NCI-H82 (cell line): ENCODE results near the gene IARS2.
"Not testable (repeated sequence)": the region's sequence is repeated elsewhere in the genome, so short reads cannot be mapped to it uniquely, and the experiment has no call there.

Experiments used
- DNase-seq: peaks from one replicate; lab custom pipeline; 2025; lab: John Stamatoyannopoulos, UW

Gene IARS2

GRCh38 chr1:220094016-220094911 lies at the start of gene IARS2:
Gene IARS2, plus strand, starts transcription at chr1:220094132. Its CDS starts 85 bp downstream, at chr1:220094217.
- peak; percentile 95 for DNase-seq

DNA sequence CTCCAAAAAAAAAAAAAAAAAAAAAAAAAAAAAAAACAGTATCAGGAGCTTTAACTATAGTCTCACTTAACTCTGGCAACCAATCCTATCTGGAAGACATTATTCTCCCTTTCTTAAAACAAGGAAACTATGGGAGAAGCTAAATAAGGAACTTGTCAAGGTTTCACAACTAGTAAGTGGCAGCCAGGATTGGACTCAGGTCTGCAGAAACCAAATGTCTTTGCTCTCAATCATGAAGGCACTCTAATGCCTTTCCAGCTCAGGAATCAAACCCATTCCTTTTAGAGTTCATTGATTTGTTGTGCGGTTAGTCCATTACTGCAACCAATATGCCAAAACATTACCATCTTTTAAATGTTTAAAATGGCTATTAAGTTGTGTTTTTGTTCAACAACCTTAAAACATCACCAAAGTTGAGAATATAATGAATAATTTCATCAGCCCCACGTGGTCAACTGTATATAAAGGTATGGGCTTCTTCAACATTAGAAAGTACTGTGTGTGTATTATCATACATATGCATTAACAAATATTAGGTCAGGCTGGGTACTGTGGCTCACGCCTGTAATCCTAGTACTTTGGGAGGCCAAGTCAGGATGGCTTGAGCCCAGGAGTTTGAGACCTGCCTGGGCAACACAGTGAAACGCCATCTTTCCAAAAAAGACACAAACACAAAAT lies 49.1 kb upstream of the IARS2 start:
- DNase-seq, result no peak

GRCh38 chr1:220045356-220046051 lies 48.4 kb upstream of the IARS2 start:
- DNase-seq, result peak; percentile 51

GRCh38 chr1:220046052-220046930 lies 47.6 kb upstream of the IARS2 start, which contains the start of gene EPRS1:
Gene EPRS1, minus strand, starts transcription at chr1:220046505. Its CDS starts 117 bp downstream, at chr1:220046388.
- peak; percentile 99 for DNase-seq

- DNase-seq, result no peak
Measured at GRCh38 chr1:220056374-220056773, 37.6 kb upstream of the IARS2 start.

- peak; percentile 70 for DNase-seq
Measured at GRCh38 chr1:220060876-220061275, 33.1 kb upstream of the IARS2 start.

GRCh38 chr1:220062629-220063028 lies 31.3 kb upstream of the IARS2 start:
- DNase-seq, result no peak

GRCh38 chr1:220067269-220068204 lies 26.4 kb upstream of the IARS2 start:
- no peak for DNase-seq

DNA sequence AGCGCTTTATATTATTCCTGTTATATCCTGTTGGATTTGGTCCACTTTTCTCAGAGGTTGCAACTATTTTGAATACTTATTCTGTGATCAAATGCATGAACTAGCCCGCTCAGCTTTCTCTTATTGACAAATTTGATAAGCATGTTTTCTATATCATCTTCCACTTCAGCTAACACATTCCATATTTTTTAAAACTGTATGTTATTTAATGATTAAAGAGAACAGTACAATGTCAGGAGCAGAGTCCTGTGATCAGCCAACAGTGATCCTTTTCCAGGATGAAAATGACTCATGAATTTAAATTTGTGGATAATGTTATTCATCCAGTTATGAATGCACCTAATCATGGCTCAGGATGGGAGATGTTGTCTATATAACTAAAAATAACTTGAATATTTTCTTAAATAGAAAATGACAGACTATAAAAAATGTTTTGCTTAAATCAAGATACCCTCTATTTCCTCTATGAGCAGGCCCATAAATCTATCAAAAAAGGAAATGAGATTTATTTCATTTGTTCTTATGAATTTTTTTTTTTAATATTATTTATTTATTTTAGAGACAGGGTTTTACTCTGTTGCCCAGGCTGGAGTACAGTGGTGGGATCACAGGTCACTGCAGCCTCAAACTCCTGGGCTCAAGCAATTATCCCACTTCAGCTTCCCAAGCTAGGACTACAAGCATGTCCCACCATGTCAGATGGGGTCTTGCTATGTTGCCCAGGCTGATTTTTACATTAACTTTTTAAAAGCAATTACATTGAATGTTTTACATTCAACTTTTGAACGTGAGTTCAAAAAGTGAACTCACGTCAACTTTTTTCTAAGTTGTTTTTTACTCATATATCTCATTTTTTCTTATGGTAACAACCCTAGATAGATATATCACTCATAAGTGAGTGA lies 16.8 kb upstream of the IARS2 start:
- no peak for DNase-seq

- DNase-seq, result peak; percentile 27
Measured at GRCh38 chr1:220077887-220078286, 16.0 kb upstream of the IARS2 start.

GRCh38 chr1:220084460-220084859 lies 9.5 kb upstream of the IARS2 start:
- DNase-seq, result no peak

- peak; percentile 28 for DNase-seq
Measured at GRCh38 chr1:220086261-220086686, 7.7 kb upstream of the IARS2 start.

DNA sequence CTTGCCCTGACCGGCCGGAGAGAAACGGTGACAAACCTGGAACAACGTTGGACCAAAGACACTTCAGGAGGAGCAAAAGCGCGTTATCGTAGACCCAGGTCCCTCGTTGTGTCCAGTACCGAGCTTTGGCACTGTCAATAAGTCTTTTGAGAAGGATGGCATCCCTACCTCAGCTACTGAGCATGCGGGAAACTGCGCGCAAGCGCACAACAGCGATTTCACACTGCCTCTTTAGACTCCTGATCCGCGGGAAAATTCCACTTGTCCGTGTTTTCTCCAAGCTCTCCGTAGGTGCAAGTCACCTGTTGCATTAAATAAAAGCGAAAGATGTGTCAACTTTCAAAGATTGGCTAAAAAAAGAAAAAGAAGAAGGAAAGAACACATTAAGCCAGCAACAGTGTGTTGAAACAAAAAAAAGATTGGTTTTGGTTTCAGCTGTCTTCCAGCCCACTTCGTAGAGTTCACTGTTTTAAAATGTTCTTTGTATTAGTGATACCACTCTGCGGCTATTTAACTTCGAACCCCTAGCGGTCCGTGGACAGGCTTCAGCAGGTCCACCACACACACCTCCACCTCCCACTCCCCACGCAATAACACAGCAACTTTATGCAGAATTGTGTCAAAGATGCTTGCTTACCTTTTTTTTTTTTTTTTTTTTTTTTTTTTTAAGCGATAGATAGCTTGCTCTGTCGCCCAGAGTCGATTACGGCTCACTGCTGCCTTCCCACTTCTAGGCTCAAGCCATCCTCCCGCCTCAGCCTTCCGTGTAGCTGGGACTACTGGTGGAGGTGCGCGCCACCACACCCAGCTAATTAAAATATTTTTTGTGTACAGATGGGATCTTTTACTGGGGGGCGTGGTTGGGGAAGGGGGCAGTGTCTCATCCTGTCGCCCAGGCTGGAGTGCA lies 4.0 kb upstream of the IARS2 start, which contains the start of gene BPNT1:
Gene BPNT1 (minus strand): TSS at position 139 of the 907 bp plus-strand sequence. CDS start 9,942 bp downstream, outside the sequence.
- peak; percentile 99 for DNase-seq

DNA sequence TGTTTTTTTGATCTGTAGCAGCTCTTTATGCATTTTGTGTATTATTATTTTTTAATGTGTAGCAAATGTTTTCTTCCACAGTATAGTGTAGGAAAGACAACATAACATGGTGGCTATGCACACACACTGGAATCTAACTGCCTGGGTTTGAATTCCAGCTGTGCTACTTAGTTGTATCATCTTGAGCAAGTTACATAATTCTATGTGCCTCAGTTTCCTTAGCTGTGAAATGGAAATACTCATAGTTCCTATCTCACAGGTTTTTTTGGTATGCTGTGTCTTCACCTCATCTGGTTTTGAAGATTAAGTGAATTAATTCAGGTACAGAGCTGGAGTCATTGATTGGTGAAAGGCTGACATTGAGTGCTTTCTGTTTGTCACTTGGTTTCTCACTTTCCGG lies 1.2 kb upstream of the IARS2 start:
- DNase-seq, result no peak

GRCh38 chr1:220093361-220094015 lies 444 bp upstream of the IARS2 start:
- peak; percentile 49 for DNase-seq

DNA sequence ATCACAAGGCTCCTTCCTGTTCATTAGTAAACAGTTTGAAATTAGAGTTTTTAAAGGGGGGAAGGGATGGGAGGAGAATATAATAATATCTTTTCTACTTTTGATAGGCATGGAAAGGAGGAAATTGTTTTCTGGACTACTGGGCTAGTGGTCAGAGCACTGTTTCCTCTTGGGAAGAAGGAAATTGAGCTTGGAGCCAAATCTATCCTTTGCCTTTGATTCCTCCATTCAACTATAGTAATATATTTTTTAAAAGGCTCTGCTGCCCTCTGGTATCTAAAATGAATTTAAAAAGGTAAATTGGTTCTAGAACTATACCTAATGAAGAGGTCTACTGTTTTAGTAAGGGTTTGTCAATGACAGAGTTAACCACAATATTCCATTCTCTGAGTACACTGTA lies 5.9 kb downstream of the IARS2 start:
- no peak for DNase-seq

- not testable (repeated sequence) for DNase-seq
Measured at GRCh38 chr1:220110473-220110872, 16.5 kb downstream of the IARS2 start.
